ENCODE data around the gene HYI. TPM values are rescaled to one million over a fixed set of nuclear protein-coding genes. Genes with fewer than 3 reads are reported as not detected.
A peak's percentile ranks its signal among the peaks of the same experiment; 100 is the strongest.

Gene HYI
- total and polyA plus RNA-seq, 4 donors = 23.4 to 88.1 (median 57.8) TPM

- 28% methylated on average over 6 of the region's 10 CpGs for WGBS (ENCODE audit: insufficient coverage)
- H3K27me3 ChIP-seq (ENCODE audit: control insufficient read depth, insufficient read depth, low read length) = no peaks in the 10 kb centered on the region
- H3K36me3 ChIP-seq (ENCODE audit: control insufficient read depth, insufficient read depth, low read length) = peaks cover 47% of the 10 kb centered on the region
- peak in 2 of 6 donors; percentile 54 to 74 for DNase-seq (ENCODE audit: low read depth in 4 of 6, low spot score in 6 of 6)
- peak overlapping the region; percentile 68 for H3K4me3 ChIP-seq (ENCODE audit: low read depth, low read length)
- peak overlapping the region; percentile 89 for H3K27ac ChIP-seq (ENCODE audit: low read depth, low read length)
- peaks cover 31% of the 10 kb centered on the region for H3K4me1 ChIP-seq (ENCODE audit: control insufficient read depth, insufficient read depth, low read length)
- H3K9me3 ChIP-seq (ENCODE audit: control insufficient read depth, insufficient read depth, low read length) = no peaks in the 10 kb centered on the region
Measured at GRCh38 chr1:43452789-43453441, 816 bp downstream of the HYI start.

- Histone ChIP-seq H3K27me3 (ENCODE audit: control insufficient read depth, insufficient read depth, low read length) (no peaks in the 10 kb centered on the region), H3K27ac (ENCODE audit: low read depth, low read length) (no peak overlapping the region), H3K9me3 (ENCODE audit: control insufficient read depth, insufficient read depth, low read length) (no peaks in the 10 kb centered on the region), H3K4me3 (ENCODE audit: low read depth, low read length) (no peak overlapping the region), H3K4me1 (ENCODE audit: control insufficient read depth, insufficient read depth, low read length) (peaks cover 33% of the 10 kb centered on the region), H3K36me3 (ENCODE audit: control insufficient read depth, insufficient read depth, low read length) (peaks cover 57% of the 10 kb centered on the region)
- no peak for DNase-seq (ENCODE audit: low read depth in 4 of 6, low spot score in 6 of 6)
- 92% methylated on average over 15 of the region's 22 CpGs for WGBS (ENCODE audit: insufficient coverage)
Measured at GRCh38 chr1:43451701-43452532, 1.8 kb downstream of the HYI start.

- Histone ChIP-seq H3K36me3 (ENCODE audit: control insufficient read depth, insufficient read depth, low read length) (peaks cover 65% of the 10 kb centered on the region), H3K27ac (ENCODE audit: low read depth, low read length) (no peak overlapping the region), H3K27me3 (ENCODE audit: control insufficient read depth, insufficient read depth, low read length) (no peaks in the 10 kb centered on the region), H3K4me3 (ENCODE audit: low read depth, low read length) (no peak overlapping the region), H3K4me1 (ENCODE audit: control insufficient read depth, insufficient read depth, low read length) (peaks cover 33% of the 10 kb centered on the region), H3K9me3 (ENCODE audit: control insufficient read depth, insufficient read depth, low read length) (no peaks in the 10 kb centered on the region)
- no peak for DNase-seq (ENCODE audit: low read depth in 4 of 6, low spot score in 6 of 6)
- 86% methylated on average over 12 of the region's 12 CpGs for WGBS (ENCODE audit: insufficient coverage)
Measured at GRCh38 chr1:43451157-43451591, 2.6 kb downstream of the HYI start.

DNA sequence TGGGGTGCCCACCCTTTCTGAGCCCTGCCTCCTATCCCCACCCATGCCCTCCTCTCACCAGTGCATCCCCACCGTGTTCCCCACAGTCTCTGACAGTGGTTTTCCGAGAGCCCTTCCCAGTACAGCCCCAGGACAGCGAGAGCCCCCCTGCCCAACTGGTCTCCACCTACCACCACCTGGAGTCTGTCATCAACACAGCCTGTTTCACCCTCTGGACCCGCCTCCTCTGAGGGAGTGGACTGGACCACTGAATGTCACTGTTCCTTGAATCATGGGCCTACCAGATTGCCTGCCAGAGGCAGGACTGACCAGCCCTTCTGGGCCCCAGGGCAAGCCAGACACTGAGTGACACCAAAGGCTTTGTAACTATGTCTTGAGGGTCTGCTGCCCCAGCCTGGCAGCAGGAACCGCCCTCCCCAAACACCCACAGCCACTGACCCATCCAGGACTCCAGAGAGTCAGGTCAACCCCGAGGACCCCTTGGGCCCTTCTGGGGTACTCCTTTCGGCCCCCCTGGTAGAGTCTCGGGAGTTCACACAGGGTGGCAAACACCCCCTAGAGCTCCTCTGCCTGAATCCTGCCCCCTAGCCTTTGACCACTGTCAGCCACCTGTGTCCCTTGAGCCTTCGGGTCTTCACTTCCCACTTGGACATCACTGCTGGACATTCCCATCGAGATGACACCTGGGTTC lies 3.3 kb downstream of the HYI start:
- Histone ChIP-seq H3K4me1 (ENCODE audit: control insufficient read depth, insufficient read depth, low read length) (peaks cover 33% of the 10 kb centered on the region), H3K27ac (ENCODE audit: low read depth, low read length) (no peak overlapping the region), H3K27me3 (ENCODE audit: control insufficient read depth, insufficient read depth, low read length) (no peaks in the 10 kb centered on the region), H3K4me3 (ENCODE audit: low read depth, low read length) (no peak overlapping the region), H3K36me3 (ENCODE audit: control insufficient read depth, insufficient read depth, low read length) (peaks cover 72% of the 10 kb centered on the region), H3K9me3 (ENCODE audit: control insufficient read depth, insufficient read depth, low read length) (no peaks in the 10 kb centered on the region)
- over 99% methylated on average over 10 of the region's 10 CpGs for WGBS (ENCODE audit: insufficient coverage)
- DNase-seq (ENCODE audit: low read depth in 4 of 6, low spot score in 6 of 6) = no peak

- Histone ChIP-seq H3K4me3 (ENCODE audit: low read depth, low read length) (no peak overlapping the region), H3K27me3 (ENCODE audit: control insufficient read depth, insufficient read depth, low read length) (no peaks in the 10 kb centered on the region), H3K27ac (ENCODE audit: low read depth, low read length) (no peak overlapping the region), H3K9me3 (ENCODE audit: control insufficient read depth, insufficient read depth, low read length) (no peaks in the 10 kb centered on the region), H3K36me3 (ENCODE audit: control insufficient read depth, insufficient read depth, low read length) (peaks cover 75% of the 10 kb centered on the region), H3K4me1 (ENCODE audit: control insufficient read depth, insufficient read depth, low read length) (peaks cover 31% of the 10 kb centered on the region)
- WGBS (ENCODE audit: insufficient coverage) = 85% methylated on average over 3 of the region's 5 CpGs
- DNase-seq (ENCODE audit: low read depth in 4 of 6, low spot score in 6 of 6) = no peak
Measured at GRCh38 chr1:43449708-43450069, 4.0 kb downstream of the HYI start.

DNA sequence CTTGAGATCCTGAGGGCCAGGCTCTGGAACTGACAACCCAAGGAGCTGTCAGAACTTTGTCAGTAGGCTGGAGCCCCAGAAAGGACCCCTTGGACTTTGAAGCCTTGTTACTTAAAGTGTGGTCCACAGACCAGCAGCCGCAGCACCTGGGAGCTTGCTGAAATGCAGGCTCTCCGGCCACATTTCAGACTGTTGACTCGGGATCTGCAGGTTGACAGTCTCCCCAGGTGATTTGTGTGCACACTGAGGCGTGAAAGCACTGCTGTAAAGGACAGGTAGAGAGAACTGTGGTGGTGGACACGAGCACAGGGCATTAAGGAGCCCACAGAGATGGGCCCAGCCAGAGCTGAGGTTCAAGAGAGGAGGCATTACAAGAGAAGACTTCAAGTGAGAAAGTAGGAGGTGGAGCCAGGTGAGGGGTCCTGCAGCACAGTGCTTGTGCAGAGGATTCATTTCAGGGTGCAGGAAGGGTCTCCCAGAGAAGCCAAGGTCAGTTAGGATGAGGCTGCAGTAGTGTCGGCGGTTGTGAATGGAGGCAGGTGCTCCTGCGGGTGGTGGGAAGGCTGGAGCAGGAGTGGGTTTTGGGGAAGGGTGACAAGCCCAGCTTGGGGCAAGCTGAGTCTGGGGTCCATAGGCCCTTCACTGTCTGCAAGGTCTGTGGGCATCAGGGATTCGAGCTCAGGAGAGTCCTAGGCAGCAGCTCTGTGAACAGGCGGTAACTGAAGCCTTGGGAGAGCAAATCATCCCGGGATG lies 4.6 kb downstream of the HYI start:
- Histone ChIP-seq H3K4me3 (ENCODE audit: low read depth, low read length) (no peak overlapping the region), H3K4me1 (ENCODE audit: control insufficient read depth, insufficient read depth, low read length) (peaks cover 27% of the 10 kb centered on the region), H3K9me3 (ENCODE audit: control insufficient read depth, insufficient read depth, low read length) (no peaks in the 10 kb centered on the region), H3K27ac (ENCODE audit: low read depth, low read length) (no peak overlapping the region), H3K27me3 (ENCODE audit: control insufficient read depth, insufficient read depth, low read length) (no peaks in the 10 kb centered on the region), H3K36me3 (ENCODE audit: control insufficient read depth, insufficient read depth, low read length) (peaks cover 80% of the 10 kb centered on the region)
- DNase-seq (ENCODE audit: low read depth in 4 of 6, low spot score in 6 of 6) = no peak
- WGBS (ENCODE audit: insufficient coverage) = 95% methylated on average over 11 of the region's 11 CpGs

DNA sequence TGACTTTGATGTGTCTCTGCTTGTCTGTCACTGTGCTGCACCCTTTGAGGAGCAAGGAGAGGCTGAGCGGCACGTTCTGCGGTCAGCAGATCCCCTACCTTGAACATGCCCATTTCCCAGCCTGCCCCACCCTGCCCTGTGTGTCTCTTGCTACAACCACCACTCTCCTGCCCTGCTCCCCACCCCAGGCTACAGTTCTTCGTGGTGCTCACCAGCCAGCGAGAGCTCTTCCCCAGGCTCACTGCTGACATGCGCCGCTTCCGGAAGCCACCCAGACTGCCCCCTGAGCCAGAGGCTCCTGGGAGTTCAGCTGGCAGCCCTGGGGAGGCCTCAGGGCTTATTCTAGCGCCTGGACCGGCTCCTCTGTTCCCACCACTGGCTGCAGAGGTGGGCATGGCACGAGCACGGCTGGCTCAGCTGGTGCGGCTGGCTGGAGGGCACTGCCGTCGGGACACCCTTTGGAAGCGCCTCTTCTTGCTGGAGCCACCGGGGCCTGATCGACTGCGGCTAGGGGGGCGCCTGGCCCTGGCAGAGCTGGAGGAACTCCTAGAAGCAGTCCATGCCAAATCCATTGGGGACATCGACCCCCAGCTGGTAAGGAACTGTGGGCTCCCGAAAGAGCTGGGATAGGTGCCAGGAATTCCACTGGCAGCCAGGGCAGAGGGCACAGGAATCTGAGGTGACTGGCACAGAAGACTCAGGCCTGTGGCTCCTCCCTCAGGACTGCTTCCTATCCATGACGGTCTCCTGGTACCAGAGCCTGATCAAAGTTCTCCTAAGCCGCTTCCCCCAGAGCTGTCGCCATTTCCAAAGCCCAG lies 5.6 kb downstream of the HYI start:
- Histone ChIP-seq H3K4me3 (ENCODE audit: low read depth, low read length) (no peak overlapping the region), H3K36me3 (ENCODE audit: control insufficient read depth, insufficient read depth, low read length) (peaks cover 90% of the 10 kb centered on the region), H3K27ac (ENCODE audit: low read depth, low read length) (peak overlapping the region; percentile 4), H3K9me3 (ENCODE audit: control insufficient read depth, insufficient read depth, low read length) (no peaks in the 10 kb centered on the region), H3K4me1 (ENCODE audit: control insufficient read depth, insufficient read depth, low read length) (peaks cover 22% of the 10 kb centered on the region), H3K27me3 (ENCODE audit: control insufficient read depth, insufficient read depth, low read length) (no peaks in the 10 kb centered on the region)
- DNase-seq (ENCODE audit: low read depth in 4 of 6, low spot score in 6 of 6) = peak in 1 of 6 donors; percentile 58
- 66% methylated on average over 25 of the region's 25 CpGs for WGBS (ENCODE audit: insufficient coverage)

- Histone ChIP-seq H3K27me3 (ENCODE audit: control insufficient read depth, insufficient read depth, low read length) (no peaks in the 10 kb centered on the region), H3K4me1 (ENCODE audit: control insufficient read depth, insufficient read depth, low read length) (peaks cover 12% of the 10 kb centered on the region), H3K9me3 (ENCODE audit: control insufficient read depth, insufficient read depth, low read length) (no peaks in the 10 kb centered on the region), H3K36me3 (ENCODE audit: control insufficient read depth, insufficient read depth, low read length) (peaks cover 95% of the 10 kb centered on the region), H3K27ac (ENCODE audit: low read depth, low read length) (no peak overlapping the region), H3K4me3 (ENCODE audit: low read depth, low read length) (no peak overlapping the region)
- 94% methylated on average over 16 of the region's 19 CpGs for WGBS (ENCODE audit: insufficient coverage)
- no peak for DNase-seq (ENCODE audit: low read depth in 4 of 6, low spot score in 6 of 6)
Measured at GRCh38 chr1:43446881-43447835, 6.6 kb downstream of the HYI start.

Measured in spinal cord (tissue), 10 donors.